HTR-8/SVneo (cell line): ENCODE measurements around the gene IGFL2.
"Not testable (repeated sequence)": the region's sequence is repeated elsewhere in the genome, so short reads cannot be mapped to it uniquely, and the experiment has no call there.

Experiments used
- DNase-seq: peaks from one replicate; pipeline ENCODE4 v3.0.0; 2011; ENCODE audit warnings: low spot score, mixed read lengths; ENCODE audit not compliant: insufficient read length
- FAIRE-seq: peaks from 2 replicates; lab custom pipeline; 2011; peaks lifted over from hg19 to GRCh38; lab: Jason Lieb, UNC

The IGFL2 gene

DNA sequence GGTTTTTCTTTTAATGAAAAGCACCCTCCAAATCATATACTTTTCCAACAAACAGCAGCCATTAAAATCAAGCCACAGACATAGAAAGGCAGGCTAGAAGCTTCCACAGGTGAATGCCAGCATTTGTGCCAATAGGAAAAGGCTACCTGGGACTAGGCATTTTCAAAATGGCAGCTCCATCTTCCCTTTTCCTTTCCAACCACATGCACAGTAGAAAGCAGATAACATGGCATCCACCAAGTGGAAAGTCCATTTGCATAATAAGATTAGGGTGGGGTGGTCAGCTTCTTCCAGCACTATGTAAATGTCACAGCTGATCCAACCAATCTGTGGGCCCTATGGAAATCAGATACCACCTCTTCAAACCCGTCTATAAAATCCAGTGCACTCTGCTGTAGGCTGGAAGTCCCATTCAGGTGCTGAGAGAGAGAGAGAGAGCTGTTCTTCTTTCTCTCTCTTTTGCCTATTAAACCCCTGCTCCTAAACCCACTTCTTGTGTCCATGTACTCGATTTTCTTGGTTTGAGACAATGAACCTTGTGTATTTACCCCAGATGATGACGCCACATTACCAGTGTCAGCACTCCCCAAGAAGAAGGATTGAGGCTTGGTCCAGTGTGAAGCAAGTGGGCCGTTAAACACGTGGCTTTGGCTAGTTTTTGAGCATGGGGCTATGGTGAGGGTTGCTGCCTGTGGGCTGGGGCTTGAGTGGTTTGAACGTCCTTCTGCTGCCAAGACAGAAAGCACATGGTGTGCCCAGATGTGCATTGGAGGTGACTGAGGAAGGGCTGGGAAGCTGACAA is 57.3 kb downstream of the IGFL2 start:
- FAIRE-seq (no peak), DNase-seq (no peak)

DNA sequence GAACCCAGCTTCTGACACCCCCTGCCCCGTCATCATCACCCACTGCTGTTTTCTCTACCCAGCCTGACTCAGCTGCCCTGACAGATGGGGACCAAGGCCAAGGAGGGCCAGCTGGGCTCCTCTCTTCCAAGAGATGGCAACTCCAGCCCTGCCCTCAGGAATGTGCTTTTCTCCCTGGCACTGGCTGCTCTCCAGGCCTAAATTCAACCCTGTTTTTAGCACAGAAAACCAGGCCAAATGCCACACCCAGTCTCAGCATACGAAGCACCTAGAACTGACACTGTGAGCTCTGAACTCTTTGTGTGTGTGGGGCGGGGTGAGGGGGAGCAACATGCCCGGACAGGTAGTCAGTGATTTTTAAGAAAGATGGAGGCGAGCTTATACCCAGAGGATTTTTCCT is 58.1 kb downstream of the IGFL2 start:
- no peak for FAIRE-seq
- DNase-seq = no peak

DNA sequence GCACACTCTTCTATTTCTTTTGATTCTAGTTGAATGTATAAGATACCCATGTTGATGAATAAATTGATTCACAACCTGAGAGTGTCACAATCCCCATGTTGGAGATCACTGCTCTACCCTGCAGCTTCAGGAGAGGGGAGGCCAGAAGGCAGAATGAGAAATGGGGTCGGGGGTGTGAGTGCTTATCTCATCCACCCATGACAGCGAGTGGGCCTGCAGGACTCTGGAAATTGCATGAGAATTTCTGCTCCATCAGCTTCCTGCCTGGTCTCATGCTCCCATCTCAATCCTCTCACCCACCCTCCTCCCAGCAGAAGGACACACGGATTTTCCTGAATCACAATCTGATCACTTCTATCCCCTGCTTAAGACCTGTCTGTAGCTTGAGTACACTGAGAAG is 58.6 kb downstream of the IGFL2 start:
- no peak for DNase-seq
- FAIRE-seq = no peak

- peak; percentile 87 for FAIRE-seq
Measured at GRCh38 chr19:46207858-46208257, 59.8 kb downstream of the IGFL2 start.

DNA sequence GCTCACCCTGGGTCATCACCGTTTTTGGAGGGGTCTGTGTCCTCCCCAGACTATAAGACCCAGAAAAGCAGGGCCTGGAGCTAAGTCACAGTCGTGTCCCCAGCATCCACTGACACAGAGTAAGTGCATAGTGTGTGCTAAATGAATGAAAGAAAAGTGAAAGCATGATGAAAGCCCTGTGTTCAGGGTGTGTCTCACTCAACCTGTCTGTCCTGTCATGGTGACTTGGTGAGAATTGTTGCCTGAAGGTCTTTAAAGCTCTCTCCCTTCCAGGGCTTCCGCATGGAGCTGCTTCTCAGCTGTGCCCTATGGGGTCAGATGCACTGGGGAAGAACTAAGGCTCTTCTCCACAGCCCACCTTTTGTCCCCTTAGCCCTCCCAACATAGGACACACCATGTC is 61.0 kb downstream of the IGFL2 start:
- peak; percentile 20 for FAIRE-seq
- no peak for DNase-seq

More at GRCh38 chr19:46207858-46208257, 59.8 kb downstream of the IGFL2 start:
- DNase-seq = not testable (repeated sequence)

- FAIRE-seq (no peak), DNase-seq (no peak)
Measured at GRCh38 chr19:46209472-46209871, 61.4 kb downstream of the IGFL2 start.

- DNase-seq = no peak
Measured at GRCh38 chr19:46210669-46211068, 62.6 kb downstream of the IGFL2 start.

More at GRCh38 chr19:46210669-46211068, 62.6 kb downstream of the IGFL2 start:
- no peak for FAIRE-seq
